Endodermal cell (in vitro differentiated cells): ENCODE measurements around the gene RAPGEF1. TPM values are rescaled to one million over a fixed set of nuclear protein-coding genes. Genes with fewer than 3 reads are reported as not detected.

Experiments used
- DNase-seq: peaks from one replicate; pipeline ENCODE4 v3.0.0-alpha.2; 2017
- H3K27ac ChIP-seq: 2 replicates; pipeline ENCODE4 v1.5.1; 2013; ENCODE audit warnings: mild to moderate bottlenecking, low read depth, low read length, moderate library complexity
- H3K27me3 ChIP-seq: 2 replicates; pipeline ENCODE4 v1.6.1; 2013; ENCODE audit warnings: mild to moderate bottlenecking, low read length, moderate library complexity; ENCODE audit not compliant: insufficient read depth, control insufficient read depth, poor library complexity, severe bottlenecking
- H3K36me3 ChIP-seq: 2 replicates; pipeline ENCODE4 v1.7.0; 2013; ENCODE audit warnings: mild to moderate bottlenecking, low read length, moderate library complexity; ENCODE audit not compliant: control insufficient read depth, insufficient read depth
- H3K4me1 ChIP-seq: one replicate; pipeline ENCODE4 v1.7.0; 2013; ENCODE audit warnings: low read length; ENCODE audit not compliant: control insufficient read depth, insufficient read depth
- H3K4me3 ChIP-seq: 2 replicates; pipeline ENCODE4 v1.5.1; 2013; ENCODE audit warnings: mild to moderate bottlenecking, low read length, moderate library complexity
- H3K9ac ChIP-seq: 2 replicates; pipeline ENCODE4 v1.6.1; 2013; ENCODE audit warnings: mild to moderate bottlenecking, low read length, moderate library complexity; ENCODE audit not compliant: poor library complexity, severe bottlenecking; ENCODE audit errors: extremely low read depth
- H3K9me3 ChIP-seq: 2 replicates; pipeline ENCODE4 v1.6.1; 2013; ENCODE audit warnings: mild to moderate bottlenecking, low read length, moderate library complexity; ENCODE audit not compliant: control insufficient read depth
- H3K27ac Mint-ChIP-seq: 2 replicates; pipeline ENCODE4 v1.8.0; 2020; ENCODE audit warnings: mixed read lengths
- H3K27me3 Mint-ChIP-seq: 2 replicates; pipeline ENCODE4 v1.8.0; 2021; ENCODE audit warnings: mild to moderate bottlenecking, mixed read lengths; ENCODE audit not compliant: insufficient read depth
- H3K36me3 Mint-ChIP-seq: 2 replicates; pipeline ENCODE4 v1.8.0; 2020; ENCODE audit warnings: low read depth, mixed read lengths
- H3K4me1 Mint-ChIP-seq: 2 replicates; pipeline ENCODE4 v1.8.0; 2020; ENCODE audit warnings: mixed read lengths
- H3K4me3 Mint-ChIP-seq: 2 replicates; pipeline ENCODE4 v1.8.0; 2020; ENCODE audit warnings: mild to moderate bottlenecking, moderate library complexity, mixed read lengths
- H3K9me3 Mint-ChIP-seq: 2 replicates; pipeline ENCODE4 v1.8.0; 2020; ENCODE audit warnings: mild to moderate bottlenecking, mixed read lengths
- CTCF ChIP-seq: fragments of 200-600 bp; sonication (generic); conservative IDR thresholded peaks from 2 replicates; pipeline ENCODE4 v1.5.0; 2021; ENCODE audit warnings: antibody characterized with exemption, mild to moderate bottlenecking
- WGBS, 2 experiments: methylation state at CpG; one replicate each; pipeline versions ENCODE4 v1.1.5 to v1.1.7; 2013; ENCODE audit warnings: missing lambda C conversion rate in 2 of 2, mixed read lengths in 1 of 2; ENCODE audit not compliant: insufficient coverage in 1 of 2, insufficient read length in 1 of 2; 5-methylcytosine and 5-hydroxymethylcytosine counted together
- total RNA-seq, 2 donors: library from RNA; stranded (reverse); fragmentation: NEBNext Ultra II Directional in 1 of 2; extraction: Animal tissue kit (Norgen Biotek cat#: 25700) in 1 of 2; gene quantifications; 2 replicates in 1 of 2; 3 replicates in 1 of 2; pipeline ENCODE4 v1.2.1, GENCODE V29; 2021

RAPGEF1 gene
- total RNA-seq, 2 donors from 2014 or later: 63.4 to 85.5 TPM

DNA sequence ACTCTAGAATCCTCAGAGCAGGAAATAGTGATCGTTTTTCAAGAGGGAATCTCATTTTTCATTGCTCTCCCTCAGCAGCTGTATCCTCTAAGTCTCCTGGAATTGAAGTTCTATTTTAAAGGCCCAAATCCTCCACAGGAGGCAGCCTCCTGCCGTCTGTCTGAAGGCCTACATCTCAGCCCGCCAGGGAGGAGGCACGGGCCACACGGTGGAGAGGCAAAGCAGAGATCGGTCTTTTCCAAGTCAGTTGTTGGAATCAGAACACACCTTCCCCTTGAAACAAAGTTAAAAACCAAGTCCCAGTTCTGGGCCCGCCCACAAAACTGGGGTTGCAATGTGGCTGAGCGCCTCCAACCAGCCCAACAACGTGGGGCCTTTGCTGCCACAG lies 68.7 kb downstream of the RAPGEF1 start:
- Histone ChIP-seq H3K36me3 (no peaks in the 10 kb centered on the region), H3K27me3 (no peaks in the 10 kb centered on the region), H3K4me1 (peaks cover 36% of the 10 kb centered on the region), H3K27ac (peak overlapping the region; percentile 42), H3K9me3 (no peaks in the 10 kb centered on the region), H3K4me3 (no peak overlapping the region), H3K9ac (no peak overlapping the region)
- H3K9me3 Mint-ChIP-seq: no peaks in the 10 kb centered on the region
- no peaks in the 10 kb centered on the region for H3K27me3 Mint-ChIP-seq
- peak; percentile 68 for DNase-seq
- no peak overlapping the region for H3K4me3 Mint-ChIP-seq
- H3K4me1 Mint-ChIP-seq: peaks cover 76% of the 10 kb centered on the region
- peak; percentile 63 for TF ChIP-seq CTCF
- 70 to 73% methylated on average over 8 to 9 of the region's 9 CpGs for WGBS, 2 experiments
- peaks cover 1% of the 10 kb centered on the region for H3K36me3 Mint-ChIP-seq
- peak overlapping the region; percentile 62 for H3K27ac Mint-ChIP-seq

- 92 to 94% methylated on average over 10 to 13 of the region's 13 CpGs for whole genome bisulfite sequencing, 2 experiments
- no peak for TF ChIP-seq CTCF
- H3K4me3 ChIP-seq: no peak overlapping the region
- peaks cover 70% of the 10 kb centered on the region for H3K4me1 Mint-ChIP-seq
- H3K27ac Mint-ChIP-seq: peak overlapping the region; percentile 76
- no peak for DNase-seq
- H3K27me3 ChIP-seq: no peaks in the 10 kb centered on the region
- H3K9me3 Mint-ChIP-seq: peaks cover 1% of the 10 kb centered on the region
- H3K36me3 ChIP-seq: peaks cover 1% of the 10 kb centered on the region
- peak overlapping the region; percentile 42 for H3K27ac ChIP-seq
- no peaks in the 10 kb centered on the region for H3K27me3 Mint-ChIP-seq
- no peaks in the 10 kb centered on the region for H3K9me3 ChIP-seq
- H3K36me3 Mint-ChIP-seq: peaks cover 8% of the 10 kb centered on the region
- H3K4me1 ChIP-seq: peaks cover 35% of the 10 kb centered on the region
- H3K4me3 Mint-ChIP-seq: no peak overlapping the region
- H3K9ac ChIP-seq: no peak overlapping the region
These were observed 69.4 kb downstream of the RAPGEF1 start for GRCh38 chr9:131670247-131671132.

- DNase-seq: no peak
- Mint-ChIP-seq H3K27ac (peak overlapping the region; percentile 35), H3K4me3 (no peak overlapping the region), H3K27me3 (no peaks in the 10 kb centered on the region), H3K36me3 (peaks cover 16% of the 10 kb centered on the region), H3K4me1 (peaks cover 60% of the 10 kb centered on the region), H3K9me3 (peaks cover 9% of the 10 kb centered on the region)
- 85 to 89% methylated on average over 6 to 12 of the region's 12 CpGs for WGBS, 2 experiments
- peaks cover 5% of the 10 kb centered on the region for H3K36me3 ChIP-seq
- no peak for TF ChIP-seq CTCF
- no peaks in the 10 kb centered on the region for H3K27me3 ChIP-seq
- peaks cover 31% of the 10 kb centered on the region for H3K4me1 ChIP-seq
- no peaks in the 10 kb centered on the region for H3K9me3 ChIP-seq
- peak overlapping the region; percentile 62 for H3K27ac ChIP-seq
- H3K9ac ChIP-seq: no peak overlapping the region
- no peak overlapping the region for H3K4me3 ChIP-seq
These were observed 70.4 kb downstream of the RAPGEF1 start for GRCh38 chr9:131669269-131670157.
